GM12878 (cell line): ENCODE data around the gene MAGI1. TPM values are rescaled to one million over a fixed set of nuclear protein-coding genes. Genes with fewer than 3 reads are reported as not detected.

ENCODE experiments used
- ATAC-seq: fragments of 200-7000 bp; cut with Tn5 transposase; 3 replicates; pipeline ENCODE4 v1.9.1; 2020; ENCODE audit warnings: mild to moderate bottlenecking, moderate library complexity
- BruUV-seq: library from RNA; stranded (reverse); fragments of 400-500 nt; replicated peaks from 2 replicates; lab custom pipeline; 2021; lab: Mats Ljungman, UMichigan
- CTCF ChIA-PET: fragments of 300-600 bp; sonication (Branson Sonifier 250); formaldehyde crosslinking; extraction: SDS; loops from one replicate; lab custom pipeline; 2021; ENCODE audit warnings: inconsistent platforms; lab: Yijun Ruan, JAX
- POLR2A ChIA-PET: fragments of 350-600 bp; formaldehyde crosslinking; extraction: SDS; loops from one replicate; lab custom pipeline; 2021; ENCODE audit warnings: inconsistent platforms; lab: Charles Lee
- RAD21 ChIA-PET: fragments of 300-600 bp; sonication (Branson Sonifier 250); formaldehyde crosslinking; loops from one replicate; lab custom pipeline; 2023; ENCODE audit warnings: antibody characterized with exemption; ENCODE audit not compliant: unreplicated experiment; lab: Charles Lee
- SMC1A ChIA-PET: fragments of 300-600 bp; sonication (Branson Sonifier 250); formaldehyde crosslinking; loops from one replicate; lab custom pipeline; 2023; ENCODE audit not compliant: unreplicated experiment, uncharacterized antibody; lab: Charles Lee
- DNase-seq: peaks from one replicate; pipeline ENCODE4 v3.0.0-alpha.2; 2011; ENCODE audit warnings: low read depth, low spot score
- FAIRE-seq: peaks from 3 replicates; lab custom pipeline; 2011; peaks lifted over from hg19 to GRCh38; lab: Jason Lieb, UNC
- H2AFZ ChIP-seq: 2 replicates; pipeline ENCODE4 v1.6.0; 2011; ENCODE audit warnings: low read depth, low read length, control low read depth; ENCODE audit not compliant: control insufficient read depth
- H3K27ac ChIP-seq: 2 replicates; pipeline ENCODE4 v1.5.1; 2011; ENCODE audit warnings: control low read depth; ENCODE audit not compliant: control insufficient read depth, insufficient read depth
- H3K27me3 ChIP-seq, 2 experiments: replicated peaks in 1 of 2; 2 replicates each; pipeline versions ENCODE4 v1.6.0 to v1.6.1; 2011; ENCODE audit warnings: low read length in 1 of 2; ENCODE audit not compliant: control insufficient read depth in 2 of 2, insufficient read depth in 2 of 2
- H3K36me3 ChIP-seq, 2 experiments: 2 replicates each; pipeline ENCODE4 v1.5.1; 2011; ENCODE audit warnings: low read length in 1 of 2; ENCODE audit not compliant: control insufficient read depth in 2 of 2, insufficient read depth in 2 of 2
- H3K4me1 ChIP-seq: 2 replicates; pipeline ENCODE4 v1.6.1; 2011; ENCODE audit warnings: mild to moderate bottlenecking, low read length, moderate library complexity, mixed read lengths; ENCODE audit not compliant: control insufficient read depth, insufficient read depth
- H3K4me2 ChIP-seq: 2 replicates; pipeline ENCODE4 v1.6.0; 2011; ENCODE audit warnings: control low read depth; ENCODE audit not compliant: control insufficient read depth, insufficient read depth
- H3K4me3 ChIP-seq: fragments of 200-600 bp; sonication (generic); 2 replicates; pipeline ENCODE4 v1.5.1; 2016
- H3K79me2 ChIP-seq: 2 replicates; pipeline ENCODE4 v1.6.0; 2011; ENCODE audit warnings: low read length; ENCODE audit not compliant: control insufficient read depth, insufficient read depth
- H3K9ac ChIP-seq: 2 replicates; pipeline ENCODE4 v1.8.0; 2011; ENCODE audit warnings: low read length, control low read depth, mixed read lengths; ENCODE audit not compliant: control insufficient read depth, insufficient read depth
- H3K9me3 ChIP-seq: replicated peaks from 3 replicates; pipeline ENCODE4 v1.5.1; 2011; ENCODE audit warnings: mild to moderate bottlenecking, low read length; ENCODE audit not compliant: control insufficient read depth, insufficient read depth
- H4K20me1 ChIP-seq: 2 replicates; pipeline ENCODE4 v1.6.0; 2011; ENCODE audit not compliant: control insufficient read depth, insufficient read depth
- ASH2L ChIP-seq: fragments of 300-600, 200-600 bp; sonication (generic); IDR thresholded peaks from 2 replicates; pipeline ENCODE4 v1.6.1; 2017; ENCODE audit warnings: low read depth, mild to moderate bottlenecking, borderline replicate concordance
- CBX5 ChIP-seq: sonication (generic); IDR thresholded peaks from 2 replicates; pipeline ENCODE4 v1.6.1; 2016; ENCODE audit warnings: low read depth, moderate library complexity, mild to moderate bottlenecking, inconsistent platforms
- CREM ChIP-seq: IDR thresholded peaks from 2 replicates; pipeline ENCODE4 v1.6.1; 2014; ENCODE audit warnings: antibody characterized with exemption, low read depth
- HDAC2 ChIP-seq: fragments of 200-600 bp; sonication (generic); IDR thresholded peaks from 2 replicates; pipeline ENCODE4 v1.6.1; 2017
- MTA2 ChIP-seq: fragments of 450-650 bp; IDR thresholded peaks from 2 replicates; pipeline ENCODE4 v1.6.1; 2016; ENCODE audit warnings: low read depth, mild to moderate bottlenecking, moderate library complexity
- NR2C2 ChIP-seq: IDR thresholded peaks from 2 replicates; pipeline ENCODE4 v1.6.1; 2011; ENCODE audit warnings: borderline replicate concordance, low read depth; ENCODE audit not compliant: control insufficient read depth, insufficient read length
- POLR2A ChIP-seq: IDR thresholded peaks from 2 replicates; pipeline ENCODE4 v1.6.1; 2011; ENCODE audit warnings: low read depth, mild to moderate bottlenecking, low read length
- SIN3A ChIP-seq: IDR thresholded peaks from 2 replicates; pipeline ENCODE4 v1.6.1; 2012; ENCODE audit warnings: low read depth, low read length, improper control_type of control experiment
- SUPT20H ChIP-seq: IDR thresholded peaks from 2 replicates; pipeline ENCODE4 v1.6.1; 2011; ENCODE audit warnings: low read depth, mild to moderate bottlenecking, low read length, moderate library complexity, borderline replicate concordance; ENCODE audit not compliant: control insufficient read depth
- WGBS: methylation state at CpG from one replicate; pipeline ENCODE4 v1.1.6; 2016; ENCODE audit warnings: low lambda C conversion rate; ENCODE audit not compliant: insufficient replicate concordance, insufficient coverage; ENCODE audit errors: missing lambda C conversion rate; 5-methylcytosine and 5-hydroxymethylcytosine counted together
- in situ Hi-C: fragments of 300-500 bp; cut with MboI; formaldehyde crosslinking; loops from 9 replicates; pipeline ENCODE4 v1.14.3; 2018; ENCODE audit warnings: mixed read lengths
- intact Hi-C: fragments of 100-400 bp; cut with micrococcal nuclease; formaldehyde crosslinking; loops from one replicate; pipeline ENCODE4 v1.14.2; 2022; ENCODE audit not compliant: unreplicated experiment
- polyA plus RNA-seq, 11 experiments: library from polyadenylated mRNA; depleted of rRNA in 4 of 11; unstranded in 6 of 11; stranded (reverse) in 5 of 11; fragments of >200 nt; fragmentation: Nextera tagmentation in 4 of 11; fragmentation: Illumina TruSeq in 1 of 11; extraction: Ambion mirVana in 4 of 11; extraction: Trizol in 1 of 11; gene quantifications; 1 replicate in 1 of 11; 2 replicates in 10 of 11; pipeline versions ENCODE4 v1.2.1 to v1.2.3, GENCODE V29; 2011 to 2016; ENCODE audit warnings: inconsistent platforms in 2 of 11, missing spikeins in 2 of 11, low read depth in 1 of 11
- total RNA-seq, 4 experiments: library from RNA; depleted of rRNA in 3 of 4; stranded (reverse); fragments of >200 nt in 3 of 4; fragmentation: Illumina TruSeq in 1 of 4; extraction: Trizol in 1 of 4; gene quantifications; 2 replicates each; pipeline versions ENCODE4 v1.2.1 to v1.2.3, GENCODE V29; 2013 to 2021
- TF ChIP-seq, protein P1 (sequence below): fragments of 450-650 bp; IDR thresholded peaks from 2 replicates; pipeline ENCODE4 v1.6.1; 2018; ENCODE audit warnings: borderline replicate concordance, mild to moderate bottlenecking; ENCODE audit not compliant: partially characterized antibody
- TF ChIP-seq, protein P2 (sequence below): IDR thresholded peaks from 2 replicates; pipeline ENCODE4 v1.6.1; 2011; ENCODE audit warnings: low read depth, mild to moderate bottlenecking, low read length, moderate library complexity, borderline replicate concordance; ENCODE audit errors: extremely low read depth

The MAGI1 gene
- total and polyA plus RNA-seq, 10 of the 15 experiments (the other 5 are each of a cell fraction or from before 2014, with no cell fraction given): 0.02 to 3.3 (median 0.29) TPM; not detected in 1

DNA sequence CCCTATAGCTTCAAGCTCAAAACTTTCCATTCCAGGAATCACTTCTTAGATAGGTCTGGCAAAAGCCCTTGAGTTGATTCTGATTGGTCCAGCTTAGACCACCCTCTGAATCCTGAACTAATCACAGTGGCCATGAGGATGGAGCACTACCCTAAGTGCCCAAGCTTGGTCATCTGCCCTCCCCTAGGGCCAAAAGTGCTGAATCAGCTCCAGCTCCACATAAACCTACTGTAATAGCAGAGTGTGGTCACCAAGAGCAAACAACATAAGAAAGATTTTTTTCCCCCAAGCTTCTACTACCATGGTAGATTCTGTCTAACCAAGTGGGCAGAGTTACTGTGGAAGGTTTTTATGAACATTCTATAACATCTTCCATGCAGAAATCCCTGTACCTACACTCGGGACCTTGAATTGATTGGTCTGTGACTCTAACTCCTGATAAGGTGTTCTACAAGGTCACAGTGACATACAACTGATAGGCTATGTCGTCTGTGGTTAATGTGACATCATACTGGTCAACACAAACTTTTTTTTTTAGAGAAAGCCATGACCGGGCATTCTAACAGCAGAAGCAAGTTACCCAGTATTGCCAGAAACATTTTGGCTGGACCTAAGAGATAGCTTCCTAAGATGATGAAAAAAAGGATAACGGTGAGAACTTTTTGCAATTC, 320.9 kb downstream of the MAGI1 start:
- FAIRE-seq: no peak
- POLR2A ChIA-PET: interaction anchor here (0.6 kb wide), 1 partner anchor 516 kb away, joined by 3 read pairs; no protein-coding TSS in a partner anchor

DNA sequence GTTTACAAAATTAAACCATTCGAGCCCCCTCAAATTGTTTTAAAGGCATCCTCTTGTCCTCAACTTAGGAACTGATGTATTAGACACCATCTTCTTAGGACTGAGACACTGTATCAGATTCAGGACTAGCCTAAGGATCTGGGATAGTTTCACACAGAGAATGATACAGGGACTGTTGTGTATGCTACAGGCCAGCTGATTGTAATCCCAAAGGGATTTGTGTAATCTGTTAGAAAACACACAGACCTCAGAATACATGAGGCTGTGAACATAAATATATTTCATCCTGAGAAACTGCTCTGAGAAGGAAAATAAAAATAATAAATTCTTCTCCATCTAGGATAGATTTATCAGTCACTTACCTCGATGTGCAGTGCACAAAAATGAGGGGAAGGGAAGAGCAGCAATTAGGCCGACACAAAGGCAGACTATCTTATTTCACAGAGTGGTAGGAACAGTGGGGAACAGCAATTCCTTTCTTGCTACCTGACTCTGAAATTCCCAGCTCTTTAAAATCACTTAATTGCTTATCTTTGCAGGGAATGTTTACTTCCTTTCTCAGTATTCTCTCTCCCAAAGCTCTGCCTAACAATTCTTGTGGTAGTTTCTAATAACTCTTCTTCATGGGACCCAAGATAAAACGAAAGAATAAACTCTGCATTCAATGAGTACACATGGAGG, 322.5 kb downstream of the MAGI1 start:
- DNase-seq (no peak), FAIRE-seq (no peak)
- H3K9ac ChIP-seq: no peak overlapping the region
- ChIA-PET POLR2A (no interaction called here), SMC1A (no interaction called here), CTCF (no interaction called here), RAD21 (no interaction called here)
- BruUV-seq: no TSS peak
- in situ Hi-C loops: no loop called here
- no peak overlapping the region for H3K4me2 ChIP-seq
- no peak overlapping the region for H3K27ac ChIP-seq
- H3K79me2 ChIP-seq: no peaks in the 10 kb centered on the region
- H2AFZ ChIP-seq: no peak overlapping the region
- WGBS: 0% methylated on average over 4 of the region's 4 CpGs
- H4K20me1 ChIP-seq: no peaks in the 10 kb centered on the region
- no peaks in the 10 kb centered on the region for H3K36me3 ChIP-seq
- H3K4me1 ChIP-seq: no peaks in the 10 kb centered on the region
- H3K27me3 ChIP-seq: no peaks in the 10 kb centered on the region
- TF ChIP-seq ASH2L (no peak), CBX5 (no peak), HDAC2 (no peak), POLR2A (no peak), SUPT20H (no peak), CREM (no peak), NR2C2 (no peak), MTA2 (no peak)
- TF ChIP-seq, protein P1, sequence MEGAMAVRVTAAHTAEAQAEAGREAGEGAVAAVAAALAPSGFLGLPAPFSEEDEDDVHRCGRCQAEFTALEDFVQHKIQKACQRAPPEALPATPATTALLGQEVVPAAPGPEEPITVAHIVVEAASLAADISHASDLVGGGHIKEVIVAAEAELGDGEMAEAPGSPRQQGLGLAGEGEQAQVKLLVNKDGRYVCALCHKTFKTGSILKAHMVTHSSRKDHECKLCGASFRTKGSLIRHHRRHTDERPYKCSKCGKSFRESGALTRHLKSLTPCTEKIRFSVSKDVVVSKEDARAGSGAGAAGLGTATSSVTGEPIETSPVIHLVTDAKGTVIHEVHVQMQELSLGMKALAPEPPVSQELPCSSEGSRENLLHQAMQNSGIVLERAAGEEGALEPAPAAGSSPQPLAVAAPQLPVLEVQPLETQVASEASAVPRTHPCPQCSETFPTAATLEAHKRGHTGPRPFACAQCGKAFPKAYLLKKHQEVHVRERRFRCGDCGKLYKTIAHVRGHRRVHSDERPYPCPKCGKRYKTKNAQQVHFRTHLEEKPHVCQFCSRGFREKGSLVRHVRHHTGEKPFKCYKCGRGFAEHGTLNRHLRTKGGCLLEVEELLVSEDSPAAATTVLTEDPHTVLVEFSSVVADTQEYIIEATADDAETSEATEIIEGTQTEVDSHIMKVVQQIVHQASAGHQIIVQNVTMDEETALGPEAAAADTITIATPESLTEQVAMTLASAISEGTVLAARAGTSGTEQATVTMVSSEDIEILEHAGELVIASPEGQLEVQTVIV: no peak
- TF ChIP-seq, protein P2, sequence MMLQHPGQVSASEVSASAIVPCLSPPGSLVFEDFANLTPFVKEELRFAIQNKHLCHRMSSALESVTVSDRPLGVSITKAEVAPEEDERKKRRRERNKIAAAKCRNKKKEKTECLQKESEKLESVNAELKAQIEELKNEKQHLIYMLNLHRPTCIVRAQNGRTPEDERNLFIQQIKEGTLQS: no peak
- TF ChIP-seq, all 136 proteins: peak for 0
- no peak overlapping the region for H3K4me3 ChIP-seq
- intact Hi-C loops: no loop called here
- no peak for ATAC-seq
- no peaks in the 10 kb centered on the region for H3K9me3 ChIP-seq

More for the DNA sequence above, 320.9 kb downstream of the MAGI1 start:
- H2AFZ ChIP-seq: no peak overlapping the region
- H3K9me3 ChIP-seq: no peaks in the 10 kb centered on the region
- no peak overlapping the region for H3K27ac ChIP-seq
- ChIA-PET SMC1A (interaction anchor here (0.6 kb wide), 1 partner anchor 640 kb away, joined by 3 read pairs; no protein-coding TSS in a partner anchor), CTCF (interaction anchor here (0.9 to 1.0 kb wide), 2 partner anchors 14 to 44 kb away, joined by 3 to 4 read pairs; no protein-coding TSS in a partner anchor), RAD21 (no interaction called here)
- DNase-seq (no peak), ATAC-seq (no peak)
- no peaks in the 10 kb centered on the region for H4K20me1 ChIP-seq
- H3K27me3 ChIP-seq: no peaks in the 10 kb centered on the region
- no peak for TF ChIP-seq SIN3A
- H3K79me2 ChIP-seq: no peaks in the 10 kb centered on the region
- H3K9ac ChIP-seq: no peak overlapping the region
- H3K4me2 ChIP-seq: no peak overlapping the region
- no peaks in the 10 kb centered on the region for H3K36me3 ChIP-seq
- 13% methylated on average over 4 of the region's 4 CpGs for WGBS
- no peak overlapping the region for H3K4me3 ChIP-seq
- intact Hi-C loops (no loop called here), in situ Hi-C loops (no loop called here)
- BruUV-seq: no TSS peak
- H3K4me1 ChIP-seq: no peaks in the 10 kb centered on the region
